ENCODE measurements around the gene CDC42BPG. TPM values are rescaled to one million over a fixed set of nuclear protein-coding genes. Genes with fewer than 3 reads are reported as not detected.
"Not testable (repeated sequence)": the region's sequence is repeated elsewhere in the genome, so short reads cannot be mapped to it uniquely, and the experiment has no call there.

CDC42BPG gene
- total RNA-seq, 2 donors from 2014 or later = 0.61 to 0.76 TPM

- no peaks in the 10 kb centered on the region for H3K36me3 Mint-ChIP-seq
- DNase-seq (ENCODE audit: low spot score in 2 of 2) (no peak), ATAC-seq (no peak)
- H3K9me3 Mint-ChIP-seq = no peaks in the 10 kb centered on the region
- no peak overlapping the region for H3K27ac Mint-ChIP-seq
These were observed 10.3 kb downstream of the CDC42BPG start for GRCh38 chr11:64834031-64834722.

GRCh38 chr11:64833509-64833908 is 10.9 kb downstream of the CDC42BPG start:
- no peak for DNase-seq (ENCODE audit: low spot score in 2 of 2)
- Mint-ChIP-seq H3K36me3 (no peaks in the 10 kb centered on the region), H3K27ac (no peak overlapping the region), H3K9me3 (no peaks in the 10 kb centered on the region)
- ATAC-seq = no peak

GRCh38 chr11:64833198-64833502 is 11.3 kb downstream of the CDC42BPG start:
- ATAC-seq = no peak
- no peak overlapping the region for H3K27ac Mint-ChIP-seq

GRCh38 chr11:64832467-64833197 is 11.8 kb downstream of the CDC42BPG start:
- Mint-ChIP-seq H3K9me3 (no peaks in the 10 kb centered on the region), H3K27ac (no peak overlapping the region), H3K36me3 (no peaks in the 10 kb centered on the region)
- DNase-seq (ENCODE audit: low spot score in 2 of 2) (no peak), ATAC-seq (no peak)

More at GRCh38 chr11:64833198-64833502, 11.3 kb downstream of the CDC42BPG start:
- no peaks in the 10 kb centered on the region for H3K9me3 Mint-ChIP-seq
- H3K36me3 Mint-ChIP-seq = no peaks in the 10 kb centered on the region
- DNase-seq (ENCODE audit: low spot score in 2 of 2) = no peak

GRCh38 chr11:64831411-64831891 is 13.0 kb downstream of the CDC42BPG start:
- no peaks in the 10 kb centered on the region for H3K36me3 Mint-ChIP-seq
- H3K9me3 Mint-ChIP-seq = no peaks in the 10 kb centered on the region
- ATAC-seq (no peak), DNase-seq (ENCODE audit: low spot score in 2 of 2) (no peak)
- H3K27ac Mint-ChIP-seq = no peak overlapping the region

- no peak overlapping the region for H3K27ac Mint-ChIP-seq
- no peak for DNase-seq (ENCODE audit: low spot score in 2 of 2)
- no peaks in the 10 kb centered on the region for H3K9me3 Mint-ChIP-seq
- ATAC-seq = no peak
- H3K36me3 Mint-ChIP-seq = no peaks in the 10 kb centered on the region
These were observed 14.8 kb downstream of the CDC42BPG start for GRCh38 chr11:64829536-64830251.

- no peaks in the 10 kb centered on the region for H3K36me3 Mint-ChIP-seq
- no peak for DNase-seq (ENCODE audit: low spot score in 2 of 2)
- no peak for ATAC-seq
- no peaks in the 10 kb centered on the region for H3K9me3 Mint-ChIP-seq
- H3K27ac Mint-ChIP-seq = no peak overlapping the region
These were observed 17.0 kb downstream of the CDC42BPG start for GRCh38 chr11:64827451-64827839.

- no peak for ATAC-seq
- no peaks in the 10 kb centered on the region for H3K9me3 Mint-ChIP-seq
- no peak for DNase-seq (ENCODE audit: low spot score in 2 of 2)
- H3K27ac Mint-ChIP-seq = no peak overlapping the region
- H3K36me3 Mint-ChIP-seq = no peaks in the 10 kb centered on the region
These were observed 17.6 kb downstream of the CDC42BPG start for GRCh38 chr11:64826578-64827450.

GRCh38 chr11:64826062-64826461 is 18.4 kb downstream of the CDC42BPG start:
- DNase-seq (ENCODE audit: low spot score in 2 of 2) = no peak
- ATAC-seq = no peak
- Mint-ChIP-seq H3K9me3 (no peaks in the 10 kb centered on the region), H3K27ac (no peak overlapping the region), H3K36me3 (no peaks in the 10 kb centered on the region)

GRCh38 chr11:64823568-64824119 is 20.8 kb downstream of the CDC42BPG start:
- ATAC-seq (no peak), DNase-seq (ENCODE audit: low spot score in 2 of 2) (no peak)
- Mint-ChIP-seq H3K36me3 (no peaks in the 10 kb centered on the region), H3K9me3 (no peaks in the 10 kb centered on the region), H3K27ac (no peak overlapping the region)

- ATAC-seq (no peak), DNase-seq (ENCODE audit: low spot score in 2 of 2) (no peak)
- no peak overlapping the region for H3K27ac Mint-ChIP-seq
- H3K36me3 Mint-ChIP-seq = no peaks in the 10 kb centered on the region
- H3K9me3 Mint-ChIP-seq = no peaks in the 10 kb centered on the region
These were observed 27.0 kb downstream of the CDC42BPG start for GRCh38 chr11:64817476-64817875.

GRCh38 chr11:64815433-64815832 is 29.0 kb downstream of the CDC42BPG start:
- not testable (repeated sequence) for H3K36me3 Mint-ChIP-seq; DNase-seq (ENCODE audit: low spot score in 2 of 2); H3K9me3 Mint-ChIP-seq; ATAC-seq
- peak overlapping the region in 1 of 2 donors; percentile 8 for H3K27ac Mint-ChIP-seq

GRCh38 chr11:64814712-64815187 is 29.7 kb downstream of the CDC42BPG start:
- DNase-seq (ENCODE audit: low spot score in 2 of 2) (no peak), ATAC-seq (no peak)
- Mint-ChIP-seq H3K27ac (no peak overlapping the region), H3K9me3 (no peaks in the 10 kb centered on the region), H3K36me3 (peaks cover 0 to under 1% of the 10 kb centered on the region in 2 donors)

- no peaks in the 10 kb centered on the region for H3K9me3 Mint-ChIP-seq
- no peak overlapping the region for H3K27ac Mint-ChIP-seq
- DNase-seq (ENCODE audit: low spot score in 2 of 2) (no peak), ATAC-seq (no peak)
- peaks cover 0 to 6% of the 10 kb centered on the region in 2 donors for H3K36me3 Mint-ChIP-seq
These were observed 30.6 kb downstream of the CDC42BPG start for GRCh38 chr11:64813826-64814225.

- Mint-ChIP-seq H3K9me3 (no peaks in the 10 kb centered on the region), H3K27ac (peak overlapping the region; percentile 85 to 86), H3K36me3 (peaks cover 5 to 6% of the 10 kb centered on the region in 2 donors)
- DNase-seq (ENCODE audit: low spot score in 2 of 2) (no peak), ATAC-seq (peak; percentile 47 to 50)
These were observed 33.6 kb downstream of the CDC42BPG start for GRCh38 chr11:64810891-64811272.

- peaks cover 5 to 6% of the 10 kb centered on the region in 2 donors for H3K36me3 Mint-ChIP-seq
- H3K27ac Mint-ChIP-seq = peak within 1 kb of the TSS; percentile 85 to 86
- H3K9me3 Mint-ChIP-seq = no peaks in the 10 kb centered on the region
- peak; percentile 69 to 79 for DNase-seq (ENCODE audit: low spot score in 2 of 2)
- peak; percentile 89 to 93 for ATAC-seq
These were observed 34.1 kb downstream of the CDC42BPG start, which contains the start of gene MEN1 for GRCh38 chr11:64810271-64810890. Gene MEN1, minus strand, starts transcription at chr11:64810551. Its CDS starts 442 bp downstream, at chr11:64810109.

Measured in activated naive CD4-positive, alpha-beta T cell treated with anti-CD3 and anti-CD28 coated beads, Interleukin-2, amount 50 U/mL, for 72 hours (primary cell).